Measurements from ENCODE around the gene KLHL18.
"Not testable (repeated sequence)": the region's sequence is repeated elsewhere in the genome, so short reads cannot be mapped to it uniquely, and the experiment has no call there.

KLHL18 gene

DNA sequence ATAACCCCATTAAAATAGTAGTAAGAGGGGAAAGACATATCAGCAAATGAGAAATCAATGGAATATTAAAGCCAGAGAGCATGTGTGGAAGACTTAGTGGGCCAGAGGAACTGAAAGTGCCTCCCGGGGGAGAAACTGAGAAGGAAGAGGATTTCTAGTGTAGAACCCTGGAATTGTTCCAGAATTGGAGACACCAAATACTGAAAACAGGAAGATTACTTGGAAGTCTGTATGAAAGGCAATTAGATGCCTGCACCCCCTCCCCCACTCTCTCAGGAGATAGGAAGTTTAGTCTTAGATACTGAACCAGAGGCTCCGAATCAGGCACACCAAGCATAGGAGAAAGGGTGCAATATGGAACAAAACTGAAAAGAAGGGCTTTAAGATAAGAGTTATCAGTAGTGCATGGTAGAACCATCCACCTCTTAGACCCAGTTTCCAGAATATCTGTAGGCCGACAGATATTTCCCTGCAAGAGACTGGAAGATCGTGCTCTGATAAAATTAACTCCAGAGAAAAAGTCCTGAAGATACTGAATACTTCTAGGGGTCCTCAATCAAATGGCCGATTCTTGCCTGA is 32.4 kb downstream of the KLHL18 start:
- DNase-seq = no peak

- DNase-seq = not testable (repeated sequence)
Measured at GRCh38 chr3:47316151-47316550, 33.4 kb downstream of the KLHL18 start.

DNA sequence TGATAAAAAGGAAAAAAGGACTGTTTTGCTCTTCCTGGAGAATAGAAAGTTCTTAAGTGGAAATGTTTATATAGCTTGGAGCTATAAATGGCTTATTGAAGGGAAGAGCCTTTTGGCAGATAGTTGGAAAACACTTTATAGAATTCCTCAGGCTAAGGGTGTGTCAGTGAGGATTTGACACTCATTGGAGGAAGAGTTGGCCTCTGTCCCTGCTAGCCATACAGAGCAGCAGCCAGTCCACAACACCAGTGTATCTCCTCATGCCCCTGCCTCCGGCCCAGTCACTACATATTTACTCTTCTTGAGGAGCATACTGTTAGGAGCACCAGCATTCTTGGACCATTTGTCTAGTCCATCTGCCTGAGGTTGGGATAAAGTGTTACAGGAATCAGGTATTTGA is 36.2 kb downstream of the KLHL18 start:
- DNase-seq = no peak

GRCh38 chr3:47319956-47320355 is 37.2 kb downstream of the KLHL18 start:
- DNase-seq = no peak

DNA sequence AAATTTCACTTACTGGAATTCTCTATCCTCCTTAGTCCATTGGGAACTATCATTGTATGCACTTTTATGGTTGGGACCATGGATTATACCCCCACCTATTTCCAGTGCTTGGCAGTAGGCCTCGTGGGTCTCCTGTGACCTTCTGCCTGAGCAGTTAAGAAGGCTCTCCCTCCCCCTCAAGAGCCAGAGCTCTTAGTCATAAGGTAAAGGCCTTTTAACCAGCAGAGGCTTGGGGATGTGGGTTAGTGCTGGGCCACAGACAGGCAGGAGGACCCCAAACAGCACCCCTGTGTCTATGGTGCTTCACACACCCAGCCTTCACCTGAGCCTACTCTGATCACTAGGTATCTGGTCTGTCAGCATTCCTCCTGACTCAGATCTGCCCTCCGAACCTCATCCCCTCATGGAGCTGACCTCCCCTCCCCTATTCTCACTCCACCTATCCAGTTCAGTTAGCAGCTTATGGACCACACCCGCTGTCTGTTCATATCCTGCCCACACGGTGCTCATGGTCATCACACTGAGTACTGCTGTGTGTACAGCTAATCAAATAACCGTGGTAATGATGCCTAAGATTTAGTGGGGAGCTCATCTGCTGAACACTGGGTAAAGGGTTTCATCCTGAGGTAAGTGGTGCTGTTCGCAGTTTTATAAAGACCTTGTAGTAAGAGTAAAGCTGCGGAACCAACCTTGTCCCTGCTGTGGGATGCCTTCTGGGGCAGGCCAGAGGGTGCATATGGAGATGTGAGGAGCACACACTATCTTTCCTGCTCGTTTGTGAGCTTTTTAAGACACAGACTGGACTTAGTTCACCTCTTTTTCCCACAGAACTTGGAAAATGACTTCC is 40.9 kb downstream of the KLHL18 start:
- DNase-seq = no peak

DNA sequence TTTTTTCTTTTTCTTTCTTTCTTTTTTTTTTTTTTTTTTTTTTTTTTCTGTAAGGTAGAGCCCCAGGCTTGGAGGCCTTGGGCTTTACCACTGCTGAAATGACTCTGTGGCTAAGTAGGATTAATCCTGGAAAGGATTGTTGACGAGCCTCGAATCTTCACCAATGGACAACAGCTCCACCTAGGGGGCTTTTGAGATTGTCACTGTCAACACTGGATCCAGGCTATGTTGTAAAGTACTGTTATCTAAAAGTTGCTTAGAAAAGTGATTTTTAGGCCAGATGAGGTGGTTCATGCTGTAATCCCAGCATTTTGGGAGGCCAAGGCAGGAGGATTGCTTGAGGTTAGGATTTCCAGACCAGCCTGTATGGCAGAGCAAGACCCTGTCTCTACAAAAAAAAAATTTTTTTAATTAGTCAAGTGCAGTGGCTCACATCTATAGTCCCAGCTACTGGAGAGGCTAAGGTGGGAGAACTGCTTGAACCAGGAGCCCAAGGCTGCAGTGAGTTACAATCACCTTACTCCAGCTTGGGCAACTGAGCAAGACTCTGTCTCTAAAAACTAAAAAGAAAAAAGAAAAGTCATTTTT is 41.6 kb downstream of the KLHL18 start:
- DNase-seq = no peak

DNA sequence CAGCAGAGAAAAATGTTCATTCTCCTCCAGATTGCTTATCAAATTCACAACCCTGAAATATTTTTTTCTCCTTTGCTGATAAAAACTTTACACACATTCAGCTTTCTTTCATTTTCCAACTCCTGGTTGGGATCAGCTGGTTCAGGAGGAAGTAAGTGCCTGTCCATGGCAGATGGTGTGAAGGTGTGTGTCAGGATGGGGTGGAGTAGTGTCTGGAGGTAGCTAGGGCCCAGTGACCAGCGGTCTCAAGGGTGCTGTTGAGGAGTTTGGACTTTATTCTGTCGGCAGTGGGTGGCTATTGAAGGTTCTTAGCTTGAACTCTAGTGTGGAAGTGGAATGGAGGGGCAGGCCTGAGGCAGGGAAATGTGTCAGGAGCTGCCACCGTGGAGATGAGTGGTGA is 51.2 kb downstream of the KLHL18 start:
- no peak for DNase-seq

DNA sequence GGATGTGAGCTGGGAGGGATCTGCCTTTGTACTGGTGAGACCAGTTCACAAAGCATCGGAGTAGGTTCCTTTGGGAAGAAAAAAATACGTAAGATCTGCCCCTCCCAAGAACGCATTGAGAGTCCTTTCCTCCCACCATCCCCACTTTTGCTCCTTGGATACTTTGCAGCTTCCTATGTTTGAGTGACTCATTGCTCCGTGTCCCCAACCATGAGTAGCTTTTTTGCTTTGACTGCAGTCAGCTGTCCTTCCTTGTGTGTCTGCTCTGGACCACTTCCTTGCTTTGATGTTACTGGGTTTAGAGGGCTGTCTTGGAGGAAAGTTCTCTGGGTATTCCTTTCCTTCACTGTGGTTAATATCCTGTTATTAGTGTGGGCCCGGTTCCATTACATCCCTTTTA is 54.9 kb downstream of the KLHL18 start:
- no peak for DNase-seq

GRCh38 chr3:47339951-47340350 is 57.2 kb downstream of the KLHL18 start:
- DNase-seq = no peak

GRCh38 chr3:47340866-47341265 is 58.1 kb downstream of the KLHL18 start:
- no peak for DNase-seq

DNA sequence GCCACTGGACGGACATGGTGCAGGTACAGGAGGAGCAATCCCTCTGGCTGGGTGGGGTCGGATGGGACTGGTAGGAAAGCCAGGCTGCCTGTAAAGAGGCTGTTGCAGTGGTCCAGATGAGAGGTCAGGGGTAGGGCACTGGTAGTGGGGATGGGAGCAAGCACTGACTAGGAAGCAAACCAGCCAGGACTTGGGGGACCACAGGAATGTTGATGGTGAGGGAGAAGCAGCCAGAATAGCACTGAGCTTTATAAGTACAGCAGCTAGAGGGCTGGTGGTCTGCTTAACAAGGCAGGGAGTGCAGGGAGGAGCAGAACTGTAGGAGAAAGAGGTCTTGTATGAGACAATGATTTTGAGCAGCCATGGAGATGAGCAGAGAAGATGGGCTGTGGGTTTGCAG is 59.4 kb downstream of the KLHL18 start:
- DNase-seq = no peak

- no peak for DNase-seq
Measured at GRCh38 chr3:47342812-47343211, 60.1 kb downstream of the KLHL18 start.

DNA sequence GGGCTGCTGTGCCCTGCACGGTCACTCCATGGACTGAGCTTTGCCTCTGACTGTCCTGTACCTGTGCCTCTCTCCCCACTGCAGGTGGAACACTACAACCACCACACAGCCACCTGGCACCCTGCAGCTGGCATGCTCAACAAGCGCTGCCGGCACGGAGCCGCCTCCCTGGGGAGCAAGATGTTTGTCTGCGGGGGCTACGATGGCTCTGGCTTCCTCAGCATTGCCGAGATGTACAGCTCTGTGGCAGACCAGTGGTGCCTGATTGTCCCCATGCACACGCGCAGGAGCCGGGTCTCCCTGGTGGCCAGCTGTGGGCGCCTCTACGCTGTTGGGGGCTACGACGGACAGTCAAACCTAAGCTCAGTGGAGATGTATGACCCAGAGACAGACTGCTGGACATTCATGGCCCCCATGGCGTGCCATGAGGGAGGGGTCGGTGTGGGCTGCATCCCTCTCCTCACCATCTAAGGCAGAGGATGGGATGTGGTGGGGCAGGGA is 60.8 kb downstream of the KLHL18 start:
- no peak for DNase-seq

- no peak for DNase-seq
Measured at GRCh38 chr3:47344971-47345370, 62.2 kb downstream of the KLHL18 start.

- no peak for DNase-seq
Measured at GRCh38 chr3:47347217-47347801, 64.6 kb downstream of the KLHL18 start.

DNA sequence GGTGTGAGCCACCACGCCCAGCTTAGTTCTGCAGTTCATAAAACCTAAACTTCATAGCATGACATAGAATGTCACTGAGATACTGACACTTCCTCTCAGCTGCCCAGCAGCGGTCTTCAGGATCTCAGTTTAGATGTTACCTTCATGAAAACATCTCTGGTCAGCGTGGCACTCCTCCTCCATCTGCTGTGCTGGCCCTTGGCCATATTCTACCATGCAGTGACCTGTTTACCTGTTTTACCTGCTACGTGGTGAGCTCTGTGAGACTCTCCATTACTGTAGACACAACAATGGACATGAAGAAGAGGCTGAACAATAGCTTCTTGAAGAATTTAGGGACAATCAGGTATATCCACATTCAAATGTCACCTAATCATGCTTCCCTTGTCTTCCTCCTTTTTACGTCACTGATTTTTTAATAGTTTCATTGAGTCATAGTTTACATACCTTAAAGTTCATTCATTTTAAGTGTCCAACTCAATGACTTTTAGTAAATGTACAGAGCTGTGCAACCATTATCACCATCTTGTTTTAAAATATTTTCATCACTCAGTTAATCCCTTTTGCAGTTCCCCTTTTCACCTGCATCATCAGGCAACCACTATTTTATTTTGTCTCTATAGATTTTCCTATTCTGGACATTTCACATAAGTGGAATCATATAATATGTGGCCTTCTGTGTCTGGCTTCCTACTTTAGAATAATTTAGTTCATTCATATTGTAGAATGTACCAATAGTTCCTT is 65.8 kb downstream of the KLHL18 start:
- DNase-seq = no peak

- DNase-seq = no peak
Measured at GRCh38 chr3:47355010-47355409, 72.3 kb downstream of the KLHL18 start.

- no peak for DNase-seq
Measured at GRCh38 chr3:47356201-47356600, 73.5 kb downstream of the KLHL18 start.

DNA sequence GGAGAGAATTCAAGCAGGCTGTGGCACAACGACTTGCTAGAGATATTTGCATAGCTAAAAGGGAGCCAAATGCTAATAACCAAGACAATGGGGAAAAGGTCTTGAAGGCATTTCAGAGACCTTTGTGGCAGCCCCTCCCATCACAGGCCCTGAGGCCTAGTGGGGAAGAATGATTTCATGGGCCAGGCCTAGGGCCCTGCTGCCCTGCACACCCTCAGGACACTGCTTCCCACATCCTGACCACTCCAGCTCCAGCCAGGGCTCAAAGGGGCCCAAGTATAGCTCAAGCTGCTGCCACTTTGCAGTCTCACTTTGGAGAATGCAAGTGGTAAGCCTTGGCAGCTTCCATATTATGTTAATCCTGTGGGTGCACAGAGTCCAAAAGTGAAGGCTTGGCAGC is 76.6 kb downstream of the KLHL18 start:
- no peak for DNase-seq

GRCh38 chr3:47360110-47360517 is 77.4 kb downstream of the KLHL18 start:
- not testable (repeated sequence) for DNase-seq

DNA sequence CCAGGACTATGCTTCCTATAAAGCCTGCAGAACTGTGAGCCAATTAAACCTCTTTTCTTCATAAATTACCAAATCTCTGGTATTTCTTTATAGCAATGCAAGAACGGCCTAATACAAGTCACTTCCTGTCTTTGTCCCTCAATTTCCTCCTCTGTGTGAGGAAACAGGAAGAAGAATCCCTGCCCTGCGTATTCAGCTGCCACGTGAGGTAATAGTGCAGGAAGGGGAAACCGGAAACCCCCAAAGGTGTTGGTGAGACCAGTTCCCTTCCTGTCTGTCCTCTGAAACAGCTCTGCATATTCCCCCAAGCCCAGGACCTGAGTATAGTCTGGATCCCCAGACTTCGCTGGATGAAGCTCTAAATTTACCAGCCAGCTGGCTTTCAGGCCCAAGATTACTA is 80.0 kb downstream of the KLHL18 start:
- DNase-seq = no peak

GRCh38 chr3:47365213-47366153 is 82.7 kb downstream of the KLHL18 start:
- no peak for DNase-seq

All from DMS 273 treated with DMSO at 0.1 percent for 48 hours (cell line).